Embryonic facial prominence (tissue), 1 donor: ENCODE measurements around the gene GRAMD4.

Experiments used
- DNase-seq: peaks from one replicate; pipeline ENCODE4 v3.0.0-alpha.2; 2016; ENCODE audit errors: extremely low spot score

GRAMD4 gene

DNA sequence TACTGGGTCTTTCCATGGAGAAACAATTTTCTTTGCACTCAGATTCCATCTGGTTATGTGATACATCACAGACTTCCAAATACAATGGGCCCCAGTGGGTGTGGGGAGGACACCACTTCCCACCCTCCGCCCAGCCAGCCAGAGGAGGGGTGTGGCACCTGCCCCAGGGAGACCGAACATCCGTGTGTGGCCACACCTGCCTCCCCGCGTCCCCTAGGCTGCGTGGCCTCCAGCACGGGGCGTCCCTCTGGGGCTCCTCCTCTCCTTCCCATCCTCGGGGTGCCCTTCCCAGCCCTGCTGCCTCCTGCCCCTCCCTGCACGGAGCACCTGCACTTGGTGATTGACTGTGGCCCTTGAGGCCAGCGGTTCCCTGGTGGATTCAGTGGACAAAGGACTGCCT is 68.8 kb downstream of the GRAMD4 start:
- DNase-seq, result no peak

GRCh38 chr22:46690146-46690545 is 70.0 kb downstream of the GRAMD4 start:
- DNase-seq, result no peak

- DNase-seq, result no peak
Measured at GRCh38 chr22:46691571-46691970, 71.4 kb downstream of the GRAMD4 start.

DNA sequence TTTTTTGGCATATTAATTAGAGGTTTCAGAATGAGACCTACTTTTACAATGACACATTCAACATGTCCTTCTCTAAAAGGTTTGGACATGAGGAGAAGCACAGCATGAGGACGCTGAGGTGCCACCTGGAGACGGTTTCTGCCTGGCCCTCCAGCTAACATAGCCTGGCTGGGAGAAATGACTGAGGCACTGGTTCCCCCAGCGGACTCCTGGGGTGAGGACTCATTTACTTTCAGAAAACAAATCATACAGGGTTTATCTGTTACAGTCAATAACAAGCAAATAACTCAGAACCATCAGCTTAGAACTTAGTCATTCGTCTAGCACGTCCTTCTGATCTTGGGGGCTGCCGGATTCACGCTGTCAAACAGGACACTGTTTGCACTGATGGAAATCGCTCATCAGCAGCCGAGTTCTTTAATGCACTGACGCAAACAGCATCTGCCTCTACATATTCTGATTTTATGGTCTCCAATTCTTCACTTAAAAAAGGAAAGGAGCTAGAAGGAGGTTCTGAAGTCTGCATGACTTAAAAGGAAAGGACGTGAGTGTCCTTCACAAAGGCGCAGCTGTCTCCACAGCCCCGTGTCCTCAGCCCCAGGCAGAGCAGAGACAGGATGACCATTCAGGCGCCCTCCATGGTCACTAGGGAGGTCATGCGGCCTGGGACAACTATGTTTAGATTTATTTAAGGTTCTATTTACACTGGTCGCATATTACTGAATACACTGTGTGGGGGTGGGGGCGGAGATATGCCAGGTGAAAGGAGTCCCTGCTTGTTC is 73.6 kb downstream of the GRAMD4 start:
- no peak for DNase-seq

DNA sequence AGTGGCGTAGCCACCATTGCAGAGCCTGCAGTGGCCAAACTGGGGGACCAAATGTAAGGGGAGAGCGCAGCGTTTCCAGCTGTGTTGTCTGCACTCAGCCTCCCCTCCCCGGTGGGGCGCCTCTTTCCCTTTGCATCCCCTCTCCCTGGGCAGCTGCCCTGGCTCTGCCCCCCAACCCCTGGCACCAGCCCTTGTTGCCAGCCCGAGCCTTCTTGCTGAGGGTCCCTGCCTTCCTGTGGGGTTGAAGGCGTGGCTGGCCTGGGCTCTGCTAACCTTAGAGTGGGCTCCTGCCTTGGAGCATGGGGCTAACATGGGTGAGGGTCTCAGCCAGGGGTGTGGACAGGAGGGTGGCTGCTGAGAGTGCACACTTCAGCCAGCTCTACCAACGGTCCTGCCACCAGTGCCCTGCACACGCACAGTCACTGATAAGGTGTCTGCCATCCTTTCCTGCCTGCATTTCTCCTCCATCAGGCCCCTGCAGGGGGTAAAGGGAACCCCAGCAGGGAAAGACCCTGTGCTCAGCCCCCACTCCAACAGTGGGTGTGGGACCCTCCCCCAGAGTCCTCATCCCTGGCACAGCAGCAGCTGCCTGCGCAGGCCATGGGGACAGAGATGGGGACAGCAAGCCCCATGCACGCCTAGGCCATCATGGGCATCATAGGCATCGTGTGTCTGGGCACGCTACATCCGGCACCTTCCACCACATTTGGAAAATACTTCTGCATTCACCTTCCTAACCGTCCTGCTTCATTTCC is 74.4 kb downstream of the GRAMD4 start:
- no peak for DNase-seq

DNA sequence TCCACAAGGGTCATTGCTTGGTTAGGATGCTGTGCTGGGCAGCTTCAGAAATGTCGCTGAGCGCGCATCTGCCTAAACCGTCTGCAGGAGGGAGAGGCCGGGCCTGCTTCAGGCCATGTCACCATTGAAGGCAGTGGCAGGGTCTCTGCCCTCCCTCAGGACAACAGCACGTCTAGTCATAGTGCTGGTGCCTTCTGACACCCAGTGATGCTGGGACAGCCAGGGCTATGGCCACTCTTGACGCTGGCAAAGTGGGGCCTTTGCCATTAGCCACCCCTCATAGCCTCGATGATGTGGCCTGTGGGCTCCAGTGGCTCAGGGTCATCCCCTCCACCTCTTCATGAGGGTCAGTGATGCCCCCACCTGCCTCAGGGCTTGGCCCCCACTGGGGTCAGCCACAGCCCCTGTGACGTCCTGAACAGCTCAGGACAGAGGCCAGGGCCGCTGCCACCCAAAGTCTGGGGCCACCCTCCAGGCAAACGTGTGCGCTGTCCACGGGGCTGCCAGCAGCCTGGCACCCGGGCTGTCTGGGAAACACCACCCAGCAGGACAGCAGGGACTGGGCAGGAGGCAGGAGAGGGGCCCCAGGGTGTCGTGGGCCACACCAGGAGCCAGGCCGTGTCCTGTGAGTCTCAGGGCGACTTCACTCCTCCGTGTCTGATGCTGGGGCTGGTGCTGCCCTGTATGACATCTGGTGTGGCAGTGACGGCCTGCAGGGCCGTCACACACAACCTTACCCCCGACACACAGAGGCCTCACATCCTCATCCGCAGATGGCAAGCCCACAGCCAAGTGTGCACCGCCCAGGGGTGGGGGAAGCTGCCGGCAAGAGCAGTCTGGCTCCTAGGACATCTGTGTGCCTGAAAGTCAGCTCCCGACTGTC is 75.4 kb downstream of the GRAMD4 start:
- DNase-seq, result no peak

GRCh38 chr22:46696229-46696518 is 76.0 kb downstream of the GRAMD4 start:
- DNase-seq, result no peak

- no peak for DNase-seq
Measured at GRCh38 chr22:46696614-46697013, 76.4 kb downstream of the GRAMD4 start.

GRCh38 chr22:46697811-46698515 is 77.8 kb downstream of the GRAMD4 start:
- no peak for DNase-seq

DNA sequence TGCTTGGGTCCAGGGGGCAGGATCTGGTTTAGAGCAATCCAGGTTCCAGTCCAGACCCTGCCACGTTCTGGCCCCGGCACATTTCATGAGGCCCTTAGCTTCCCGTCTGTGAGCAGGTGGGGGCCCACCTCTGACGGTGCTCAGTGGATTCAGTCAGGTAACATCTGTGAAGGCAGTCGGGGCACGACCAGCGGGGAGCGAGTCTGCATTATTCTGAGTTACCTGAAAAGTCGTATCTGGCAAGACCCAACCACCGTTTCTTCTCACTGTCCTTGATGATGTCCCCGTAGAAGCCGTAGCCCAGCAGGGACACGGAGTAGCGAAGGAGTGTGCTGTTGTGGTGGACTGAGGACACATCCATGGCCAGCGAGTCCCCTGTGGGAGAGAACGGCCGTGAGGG is 78.9 kb downstream of the GRAMD4 start:
- no peak for DNase-seq

DNA sequence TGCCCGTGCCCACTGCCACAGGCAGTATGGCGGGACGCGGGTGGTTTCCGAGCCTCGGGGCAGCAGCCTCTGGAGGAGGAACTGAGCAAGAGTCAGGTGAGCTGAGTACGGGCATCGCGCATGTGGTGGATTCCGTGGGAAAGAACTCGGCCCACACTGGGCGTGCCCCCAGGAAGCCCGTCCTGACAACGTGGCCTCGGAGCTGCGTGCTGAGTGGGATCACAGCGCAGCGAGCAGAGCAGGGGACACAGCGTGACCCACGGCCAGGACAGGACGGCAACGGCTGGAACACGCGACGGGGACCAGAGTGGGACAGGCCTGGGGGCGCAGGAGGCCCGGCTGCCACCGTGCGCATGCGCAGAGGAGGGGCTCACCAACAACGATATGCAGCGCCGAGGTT is 81.1 kb downstream of the GRAMD4 start:
- no peak for DNase-seq

- DNase-seq, result no peak
Measured at GRCh38 chr22:46703171-46703995, 83.2 kb downstream of the GRAMD4 start.

DNA sequence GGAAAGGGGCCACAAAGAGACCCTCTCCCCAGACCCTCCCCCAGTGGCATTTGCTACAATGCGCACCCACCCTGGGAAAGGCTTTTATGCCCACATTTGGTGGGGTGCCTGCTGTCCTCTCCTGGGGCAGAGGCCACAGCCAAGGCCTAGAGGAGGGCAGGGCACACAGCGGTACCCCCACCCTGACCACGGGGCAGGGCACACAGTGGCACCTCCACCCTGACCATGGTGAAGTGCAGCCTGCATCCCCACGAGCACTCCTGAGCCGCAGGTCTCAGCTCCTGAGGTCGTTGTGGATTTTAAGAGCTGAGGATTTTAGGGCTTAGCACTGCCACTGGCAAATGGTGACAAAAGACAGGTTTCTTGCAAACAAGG is 83.8 kb downstream of the GRAMD4 start:
- DNase-seq, result no peak

DNA sequence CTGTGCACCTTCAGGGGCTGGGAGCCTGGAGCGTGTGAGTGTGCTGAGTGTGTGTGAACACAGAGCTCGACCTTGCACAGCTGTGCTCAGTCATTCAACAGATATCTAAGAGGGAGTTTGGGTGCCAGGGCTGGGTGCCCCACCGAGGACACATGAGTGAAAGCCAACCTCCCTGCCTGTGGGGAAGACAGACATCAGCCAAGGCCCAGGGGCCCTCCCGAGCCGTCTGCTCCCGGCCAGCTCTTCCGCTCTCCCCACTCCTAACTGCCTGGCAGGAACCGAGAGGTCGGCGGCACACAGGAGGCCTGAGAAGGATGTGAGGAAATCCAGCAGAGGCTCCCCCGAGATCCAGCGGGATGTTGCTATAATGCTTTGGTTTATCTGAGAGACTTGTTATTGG is 85.9 kb downstream of the GRAMD4 start:
- no peak for DNase-seq

DNA sequence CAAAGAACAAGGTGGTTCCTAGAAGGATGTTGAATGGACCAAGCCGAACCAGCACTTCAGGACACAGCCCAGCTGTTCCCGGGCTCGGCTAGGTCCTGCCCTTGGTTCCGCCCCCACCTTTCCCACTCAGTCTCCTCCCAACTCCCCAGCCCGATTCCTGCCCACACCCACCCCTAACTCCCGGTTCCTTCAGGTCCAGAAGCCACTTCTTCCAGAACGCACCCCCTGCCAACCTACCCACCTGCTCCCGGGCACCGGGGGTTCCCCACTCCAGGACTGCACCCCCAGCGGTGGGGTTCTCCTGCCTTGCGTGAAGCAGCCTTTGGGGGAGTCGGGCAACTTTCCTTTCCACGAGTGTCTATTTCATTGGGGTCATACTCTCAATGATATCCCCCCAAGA is 87.1 kb downstream of the GRAMD4 start:
- DNase-seq, result no peak

DNA sequence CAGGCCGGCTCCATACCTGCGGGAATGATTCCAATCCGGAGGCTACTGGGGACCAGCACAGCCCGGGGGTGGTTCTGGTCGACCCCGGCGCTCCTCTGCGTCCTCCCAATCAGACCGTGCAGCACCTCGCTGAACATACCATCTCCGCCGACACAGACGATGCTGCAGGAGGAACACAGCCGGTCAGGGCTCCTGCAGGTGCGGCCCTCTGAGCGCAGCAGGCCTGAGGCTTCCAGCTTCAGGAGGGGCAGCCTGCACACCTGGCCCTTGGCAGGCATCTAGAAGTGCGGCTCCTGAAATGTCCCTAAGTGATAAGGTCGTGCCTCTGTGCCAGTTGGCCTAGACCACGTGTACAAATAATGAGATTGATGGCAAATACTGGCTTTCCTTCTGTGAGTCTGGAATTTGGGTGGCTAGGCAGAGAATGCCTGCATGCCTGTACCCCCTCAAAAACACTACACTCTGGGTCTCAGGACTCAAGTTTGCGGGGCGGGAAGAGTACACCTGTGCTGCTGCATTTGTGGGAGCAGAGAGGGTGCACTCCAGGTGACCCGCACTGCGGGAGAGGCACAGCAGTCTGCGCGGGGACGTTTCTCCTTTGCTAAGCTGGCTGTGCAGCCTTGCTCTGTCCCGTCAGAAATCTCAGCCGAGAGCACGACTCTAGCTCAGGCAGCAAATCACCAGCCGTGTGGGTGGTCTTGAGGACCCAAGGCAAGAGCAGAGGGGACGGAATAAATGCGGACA is 87.8 kb downstream of the GRAMD4 start:
- no peak for DNase-seq

DNA sequence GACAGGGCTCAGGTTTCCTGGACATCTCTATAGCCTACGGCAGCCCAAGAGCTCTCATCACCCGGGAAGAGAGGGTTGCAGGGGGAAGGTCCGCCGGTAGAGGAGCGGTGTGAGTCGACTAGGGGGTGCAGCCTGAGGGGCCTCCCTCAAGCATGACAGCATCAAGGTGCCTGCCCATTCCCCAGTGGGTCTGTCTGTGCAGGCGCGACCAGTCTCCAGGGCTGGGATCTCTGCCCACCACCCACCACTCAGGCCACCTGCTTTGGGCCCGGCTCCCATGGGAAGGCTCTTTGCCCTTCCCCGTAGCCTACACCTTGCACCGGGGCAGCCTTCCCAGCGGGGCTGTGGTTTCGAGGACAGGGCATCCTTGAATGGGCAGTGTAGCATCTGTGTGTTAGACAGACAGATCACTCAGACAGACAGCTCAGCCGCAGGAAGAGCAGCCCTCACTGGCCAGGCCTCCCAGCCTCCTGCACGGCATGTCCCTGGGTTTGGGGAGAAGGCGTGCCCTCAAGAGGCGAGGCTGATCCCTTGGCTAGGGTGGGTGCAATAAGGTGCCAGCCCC is 88.7 kb downstream of the GRAMD4 start:
- DNase-seq, result no peak

GRCh38 chr22:46710806-46711205 is 90.6 kb downstream of the GRAMD4 start:
- no peak for DNase-seq

GRCh38 chr22:46712288-46712687 is 92.1 kb downstream of the GRAMD4 start:
- DNase-seq, result no peak

- no peak for DNase-seq
Measured at GRCh38 chr22:46714550-46714949, 94.4 kb downstream of the GRAMD4 start.
